Liver (tissue), 9 donors: ENCODE data around the gene LLGL1. TPM values are rescaled to one million over a fixed set of nuclear protein-coding genes. Genes with fewer than 3 reads are reported as not detected.

Experiments
- DNase-seq: peaks from one replicate; pipeline ENCODE4 v3.0.0-alpha.2; 2017; ENCODE audit warnings: low spot score
- H3K27ac ChIP-seq, 2 donors: one replicate each; pipeline ENCODE4 v1.7.0; 2013; ENCODE audit warnings: inconsistent platforms in 2 of 2, low read length in 2 of 2, control low read depth in 1 of 2, low read depth in 1 of 2, mild to moderate bottlenecking in 1 of 2
- H3K27me3 ChIP-seq, 4 donors: one replicate each; pipeline versions ENCODE4 v1.6.1 to v1.7.0; 2013; ENCODE audit warnings: low read length in 3 of 4, inconsistent platforms in 1 of 4, mild to moderate bottlenecking in 1 of 4, moderate library complexity in 1 of 4; ENCODE audit not compliant: control insufficient read depth in 4 of 4, insufficient read depth in 4 of 4
- H3K36me3 ChIP-seq, 4 donors: one replicate each; pipeline versions ENCODE4 v1.6.1 to v1.7.0; 2013; ENCODE audit warnings: low read length in 3 of 4, mild to moderate bottlenecking in 3 of 4, low read depth in 1 of 4, moderate library complexity in 1 of 4; ENCODE audit not compliant: control insufficient read depth in 4 of 4, insufficient read depth in 3 of 4
- H3K4me1 ChIP-seq, 4 donors: one replicate each; pipeline versions ENCODE4 v1.6.1 to v1.7.0; 2013; ENCODE audit warnings: low read length in 3 of 4, mild to moderate bottlenecking in 3 of 4, moderate library complexity in 1 of 4; ENCODE audit not compliant: control insufficient read depth in 4 of 4, insufficient read depth in 4 of 4
- H3K4me3 ChIP-seq, 3 donors: one replicate each; pipeline versions ENCODE4 v1.6.1 to v1.7.0; 2013; ENCODE audit warnings: low read length in 3 of 3, control low read depth in 1 of 3, low read depth in 1 of 3, mild to moderate bottlenecking in 1 of 3
- H3K9ac ChIP-seq, 2 donors: one replicate each; pipeline ENCODE4 v1.7.0; 2013; ENCODE audit warnings: low read length in 2 of 2, mild to moderate bottlenecking in 2 of 2, moderate library complexity in 2 of 2, control low read depth in 1 of 2, low read depth in 1 of 2
- H3K9me3 ChIP-seq, 4 donors: one replicate each; pipeline versions ENCODE4 v1.6.1 to v1.7.0; 2013; ENCODE audit warnings: low read length in 3 of 4; ENCODE audit not compliant: control insufficient read depth in 4 of 4
- EGR1 ChIP-seq, 2 donors: IDR thresholded peaks; 2 replicates each; pipeline ENCODE4 v1.6.1; 2016 to 2018; ENCODE audit warnings: antibody characterized with exemption in 2 of 2, low read depth in 2 of 2
- FOXA1 ChIP-seq: IDR thresholded peaks from 2 replicates; pipeline ENCODE4 v1.6.1; 2016; ENCODE audit warnings: antibody characterized with exemption
- FOXA2 ChIP-seq: IDR thresholded peaks from 2 replicates; pipeline ENCODE4 v1.6.1; 2016; ENCODE audit warnings: antibody characterized with exemption
- GABPA ChIP-seq, 2 donors: IDR thresholded peaks in 1 of 2; conservative IDR thresholded peaks in 1 of 2; 2 replicates each; pipeline ENCODE4 v1.6.1; 2016; ENCODE audit warnings: antibody characterized with exemption in 2 of 2, mild to moderate bottlenecking in 1 of 2, moderate library complexity in 1 of 2
- HNF4A ChIP-seq, 2 donors: conservative IDR thresholded peaks; 2 replicates each; pipeline ENCODE4 v1.6.1; 2016; ENCODE audit warnings: antibody characterized with exemption in 2 of 2, mild to moderate bottlenecking in 2 of 2
- HNF4G ChIP-seq: IDR thresholded peaks from 2 replicates; pipeline ENCODE4 v1.6.1; 2016; ENCODE audit warnings: antibody characterized with exemption
- JUND ChIP-seq, 2 donors: IDR thresholded peaks; 2 replicates each; pipeline ENCODE4 v1.6.1; 2016; ENCODE audit warnings: antibody characterized with exemption in 2 of 2
- NR2F2 ChIP-seq: IDR thresholded peaks from 2 replicates; pipeline ENCODE4 v1.6.1; 2016; ENCODE audit warnings: antibody characterized with exemption
- RAD21 ChIP-seq, 2 donors: IDR thresholded peaks; 2 replicates each; pipeline ENCODE4 v1.6.1; 2016; ENCODE audit warnings: antibody characterized with exemption in 2 of 2, mild to moderate bottlenecking in 2 of 2
- RXRA ChIP-seq, 2 donors: IDR thresholded peaks; 2 replicates each; pipeline ENCODE4 v1.6.1; 2017 to 2018; ENCODE audit warnings: antibody characterized with exemption in 2 of 2, mild to moderate bottlenecking in 1 of 2
- SP1 ChIP-seq: IDR thresholded peaks from 2 replicates; pipeline ENCODE4 v1.6.1; 2018; ENCODE audit warnings: antibody characterized with exemption, mild to moderate bottlenecking
- TAF1 ChIP-seq: conservative IDR thresholded peaks from 2 replicates; pipeline ENCODE4 v1.6.1; 2016; ENCODE audit warnings: antibody characterized with exemption, mild to moderate bottlenecking
- YY1 ChIP-seq: IDR thresholded peaks from 2 replicates; pipeline ENCODE4 v1.6.1; 2016; ENCODE audit warnings: antibody characterized with exemption, mild to moderate bottlenecking
- WGBS: extraction: QIAGEN DNeasy Blood & Tissue Kit; methylation state at CpG from one replicate; pipeline ENCODE4 v1.1.7; 2013; 5-methylcytosine and 5-hydroxymethylcytosine counted together
- polyA plus RNA-seq, 2 donors: library from polyadenylated mRNA; stranded (reverse) in 1 of 2; unstranded in 1 of 2; fragments of 200-250 nt in 1 of 2; fragments of >200 nt in 1 of 2; fragmentation: Nextera tagmentation in 1 of 2; extraction: Ambion mirVana in 1 of 2; gene quantifications; one replicate each; pipeline versions ENCODE4 v1.2.1 to v1.2.3, GENCODE V29; 2013 to 2015
- total RNA-seq, 2 donors: library from RNA; depleted of rRNA; stranded (reverse); fragments of >200 nt; gene quantifications; one replicate each; pipeline ENCODE4 v1.2.3, GENCODE V29; 2014
- TF ChIP-seq, protein P1 (sequence below): IDR thresholded peaks from 2 replicates; pipeline ENCODE4 v1.6.1; 2016; ENCODE audit warnings: antibody characterized with exemption
- TF ChIP-seq, protein P2 (sequence below): IDR thresholded peaks from 2 replicates; pipeline ENCODE4 v1.6.1; 2016; ENCODE audit warnings: antibody characterized with exemption
- TF ChIP-seq, protein P3 (sequence below): IDR thresholded peaks from 2 replicates; pipeline ENCODE4 v1.6.1; 2016; ENCODE audit warnings: antibody characterized with exemption
- TF ChIP-seq, protein P4 (sequence below): fragments of 150-350 bp; IDR thresholded peaks from 2 replicates; pipeline ENCODE4 v1.5.1; 2017; ENCODE audit warnings: improper control_type of control experiment, low read depth, low read length; ENCODE audit not compliant: missing input control
- donor health status: healthy.
- donor health status: healthy.
- donor health status: healthy.
- donor health status: healthy.
- donor health status: healthy.

LLGL1 gene
- total and polyA plus RNA-seq, 4 donors: 0.39 to 12.0 (median 2.8) TPM

DNA sequence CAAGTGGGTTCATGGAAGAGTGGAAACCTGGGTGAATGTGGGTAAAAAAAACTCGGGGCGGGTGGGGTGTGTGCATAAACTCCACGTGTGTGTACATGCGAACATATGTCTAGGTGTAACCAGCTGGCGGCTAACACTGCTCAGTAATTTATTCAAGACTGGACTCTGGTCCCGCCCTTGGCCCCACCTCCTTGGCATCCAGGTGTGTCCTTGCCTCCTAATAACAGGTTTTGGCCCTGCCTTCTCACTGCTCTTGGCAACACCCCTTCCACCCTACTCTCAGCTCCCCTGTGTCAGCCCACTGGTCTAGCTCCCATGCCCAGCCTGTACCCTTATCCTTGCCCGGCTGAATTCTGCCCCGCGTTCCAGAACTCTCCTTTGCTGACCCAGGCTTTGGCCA lies 24.8 kb downstream of the LLGL1 start:
- DNase-seq: no peak

DNA sequence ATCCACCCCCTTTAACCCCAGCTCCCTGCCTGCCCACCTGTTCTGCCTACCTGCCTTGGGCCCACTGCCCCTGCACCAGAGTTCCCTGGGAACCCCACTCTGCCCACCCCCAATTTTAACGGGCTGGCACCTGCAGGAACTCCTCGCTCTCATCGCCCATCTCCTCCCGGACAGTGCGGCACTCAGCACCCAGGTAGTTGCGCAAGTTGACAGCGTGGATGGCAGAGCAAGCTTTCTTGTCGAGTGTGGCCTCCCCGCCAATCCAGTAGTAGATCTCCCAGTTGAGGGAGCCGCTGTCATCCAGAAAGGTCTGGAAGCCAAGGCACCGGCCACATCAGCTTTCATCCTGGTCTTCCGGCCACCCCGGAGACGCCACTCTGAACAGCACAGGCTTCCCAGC lies 25.3 kb downstream of the LLGL1 start:
- Histone ChIP-seq H3K4me1 (peaks cover 0 to 7% (median 0%) of the 10 kb centered on the region in 4 donors), H3K27me3 (no peaks in the 10 kb centered on the region), H3K9ac (no peak overlapping the region), H3K36me3 (peaks cover 28 to 61% (median 49%) of the 10 kb centered on the region in 4 donors), H3K9me3 (no peaks in the 10 kb centered on the region), H3K4me3 (no peak overlapping the region), H3K27ac (no peak overlapping the region)
- no peak for TF ChIP-seq SP1
- no peak for TF ChIP-seq RAD21 (IDR thresholded peaks at IDR 0.05)
- TF ChIP-seq, protein P1, sequence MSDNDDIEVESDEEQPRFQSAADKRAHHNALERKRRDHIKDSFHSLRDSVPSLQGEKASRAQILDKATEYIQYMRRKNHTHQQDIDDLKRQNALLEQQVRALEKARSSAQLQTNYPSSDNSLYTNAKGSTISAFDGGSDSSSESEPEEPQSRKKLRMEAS: no peak
- no peak for TF ChIP-seq RXRA (IDR thresholded peaks at IDR 0.05)
- TF ChIP-seq YY1: no peak
- TF ChIP-seq NR2F2: no peak
- TF ChIP-seq, protein P2, sequence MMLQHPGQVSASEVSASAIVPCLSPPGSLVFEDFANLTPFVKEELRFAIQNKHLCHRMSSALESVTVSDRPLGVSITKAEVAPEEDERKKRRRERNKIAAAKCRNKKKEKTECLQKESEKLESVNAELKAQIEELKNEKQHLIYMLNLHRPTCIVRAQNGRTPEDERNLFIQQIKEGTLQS: no peak
- no peak for TF ChIP-seq EGR1 (IDR thresholded peaks at IDR 0.05; ENCODE audit: low read depth in 2 of 2)
- TF ChIP-seq GABPA (IDR thresholded peaks at IDR 0.05 in 1 of 2, conservative IDR thresholded peaks at IDR 0.05 in 1 of 2): no peak
- TF ChIP-seq HNF4G: no peak
- no peak for TF ChIP-seq FOXA2
- no peak for TF ChIP-seq JUND (IDR thresholded peaks at IDR 0.05)
- TF ChIP-seq, protein P3, sequence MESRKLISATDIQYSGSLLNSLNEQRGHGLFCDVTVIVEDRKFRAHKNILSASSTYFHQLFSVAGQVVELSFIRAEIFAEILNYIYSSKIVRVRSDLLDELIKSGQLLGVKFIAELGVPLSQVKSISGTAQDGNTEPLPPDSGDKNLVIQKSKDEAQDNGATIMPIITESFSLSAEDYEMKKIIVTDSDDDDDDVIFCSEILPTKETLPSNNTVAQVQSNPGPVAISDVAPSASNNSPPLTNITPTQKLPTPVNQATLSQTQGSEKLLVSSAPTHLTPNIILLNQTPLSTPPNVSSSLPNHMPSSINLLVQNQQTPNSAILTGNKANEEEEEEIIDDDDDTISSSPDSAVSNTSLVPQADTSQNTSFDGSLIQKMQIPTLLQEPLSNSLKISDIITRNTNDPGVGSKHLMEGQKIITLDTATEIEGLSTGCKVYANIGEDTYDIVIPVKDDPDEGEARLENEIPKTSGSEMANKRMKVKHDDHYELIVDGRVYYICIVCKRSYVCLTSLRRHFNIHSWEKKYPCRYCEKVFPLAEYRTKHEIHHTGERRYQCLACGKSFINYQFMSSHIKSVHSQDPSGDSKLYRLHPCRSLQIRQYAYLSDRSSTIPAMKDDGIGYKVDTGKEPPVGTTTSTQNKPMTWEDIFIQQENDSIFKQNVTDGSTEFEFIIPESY: no peak
- no peak for DNase-seq
- 96% methylated on average over 14 of the region's 14 CpGs for WGBS

More for the DNA sequence above, 24.8 kb downstream of the LLGL1 start:
- H3K4me3 ChIP-seq: no peak overlapping the region
- no peaks in the 10 kb centered on the region for H3K27me3 ChIP-seq
- peaks cover 32 to 65% (median 50%) of the 10 kb centered on the region in 4 donors for H3K36me3 ChIP-seq
- H3K27ac ChIP-seq: no peak overlapping the region
- H3K9me3 ChIP-seq: no peaks in the 10 kb centered on the region
- H3K4me1 ChIP-seq: peaks cover 0 to 7% (median 0%) of the 10 kb centered on the region in 4 donors
- no peak overlapping the region for H3K9ac ChIP-seq
- TF ChIP-seq YY1: no peak
- TF ChIP-seq, protein P2: no peak
- TF ChIP-seq GABPA (IDR thresholded peaks at IDR 0.05 in 1 of 2, conservative IDR thresholded peaks at IDR 0.05 in 1 of 2): no peak
- no peak for TF ChIP-seq NR2F2
- WGBS: 88% methylated on average over 9 of the region's 9 CpGs

DNA sequence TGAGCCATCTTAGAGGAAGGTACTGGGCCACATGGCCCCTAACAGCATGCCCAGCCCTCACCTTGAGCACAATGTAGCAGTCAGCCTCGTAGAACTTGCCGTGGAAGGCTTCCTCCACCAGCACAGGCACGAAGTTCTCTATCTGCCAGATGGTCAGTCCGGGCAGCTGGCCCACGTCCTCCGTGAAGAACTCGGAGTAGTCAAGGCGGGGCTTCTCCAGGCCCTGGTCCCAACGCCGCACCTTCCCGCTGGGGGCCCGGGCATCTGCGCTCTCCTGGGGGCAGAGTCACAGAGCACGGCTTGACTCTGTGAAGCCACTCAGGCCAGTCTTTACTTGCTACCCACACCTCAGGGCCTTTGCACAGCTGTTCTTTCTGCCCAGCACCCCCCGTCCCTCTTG lies 25.8 kb downstream of the LLGL1 start:
- Histone ChIP-seq H3K4me3 (no peak overlapping the region), H3K36me3 (peaks cover 23 to 56% (median 46%) of the 10 kb centered on the region in 4 donors), H3K27ac (no peak overlapping the region), H3K9me3 (no peaks in the 10 kb centered on the region), H3K4me1 (peaks cover 0 to 7% (median 0%) of the 10 kb centered on the region in 4 donors), H3K27me3 (no peaks in the 10 kb centered on the region), H3K9ac (no peak overlapping the region)
- TF ChIP-seq, protein P4, sequence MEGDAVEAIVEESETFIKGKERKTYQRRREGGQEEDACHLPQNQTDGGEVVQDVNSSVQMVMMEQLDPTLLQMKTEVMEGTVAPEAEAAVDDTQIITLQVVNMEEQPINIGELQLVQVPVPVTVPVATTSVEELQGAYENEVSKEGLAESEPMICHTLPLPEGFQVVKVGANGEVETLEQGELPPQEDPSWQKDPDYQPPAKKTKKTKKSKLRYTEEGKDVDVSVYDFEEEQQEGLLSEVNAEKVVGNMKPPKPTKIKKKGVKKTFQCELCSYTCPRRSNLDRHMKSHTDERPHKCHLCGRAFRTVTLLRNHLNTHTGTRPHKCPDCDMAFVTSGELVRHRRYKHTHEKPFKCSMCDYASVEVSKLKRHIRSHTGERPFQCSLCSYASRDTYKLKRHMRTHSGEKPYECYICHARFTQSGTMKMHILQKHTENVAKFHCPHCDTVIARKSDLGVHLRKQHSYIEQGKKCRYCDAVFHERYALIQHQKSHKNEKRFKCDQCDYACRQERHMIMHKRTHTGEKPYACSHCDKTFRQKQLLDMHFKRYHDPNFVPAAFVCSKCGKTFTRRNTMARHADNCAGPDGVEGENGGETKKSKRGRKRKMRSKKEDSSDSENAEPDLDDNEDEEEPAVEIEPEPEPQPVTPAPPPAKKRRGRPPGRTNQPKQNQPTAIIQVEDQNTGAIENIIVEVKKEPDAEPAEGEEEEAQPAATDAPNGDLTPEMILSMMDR: no peak
- TF ChIP-seq TAF1 (no peak), HNF4A (conservative IDR thresholded peaks at IDR 0.05) (no peak), FOXA2 (no peak), YY1 (no peak), HNF4G (no peak), GABPA (IDR thresholded peaks at IDR 0.05 in 1 of 2, conservative IDR thresholded peaks at IDR 0.05 in 1 of 2) (no peak), FOXA1 (no peak), RXRA (IDR thresholded peaks at IDR 0.05) (no peak), JUND (IDR thresholded peaks at IDR 0.05) (no peak)
- TF ChIP-seq, protein P1: no peak
- TF ChIP-seq, protein P3: no peak
- no peak for DNase-seq
- 91% methylated on average over 15 of the region's 15 CpGs for WGBS
